Amniotic stem cell (primary cell): ENCODE data around the gene PLEKHM2.

Experiments
- DNase-seq: peaks from one replicate; lab custom pipeline; 2025; lab: John Stamatoyannopoulos, UW

The PLEKHM2 gene

GRCh38 chr1:15702722-15703550 is 18.8 kb downstream of the PLEKHM2 start:
- DNase-seq = no peak

DNA sequence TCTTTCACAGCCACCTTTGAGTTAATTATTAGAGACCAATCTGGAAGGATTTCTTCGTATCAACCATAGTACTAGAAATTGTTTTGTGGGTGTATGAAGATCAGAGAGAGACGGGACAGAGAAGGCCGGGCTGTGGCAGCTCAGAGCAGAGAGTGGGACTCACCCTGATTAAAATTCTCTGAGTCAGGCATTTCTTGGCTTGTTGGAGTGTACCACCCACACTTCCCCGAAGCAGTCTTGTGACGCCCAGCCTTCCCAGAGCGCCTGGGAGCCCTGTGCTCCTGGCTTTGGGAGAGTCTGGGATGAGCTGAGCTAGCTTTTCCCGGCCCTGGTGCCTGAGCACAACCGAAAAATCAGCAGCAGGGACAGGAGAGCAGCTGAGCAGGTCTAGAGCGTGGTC is 19.4 kb downstream of the PLEKHM2 start:
- DNase-seq = peak; percentile 66

- no peak for DNase-seq
Measured at GRCh38 chr1:15704526-15705183, 20.5 kb downstream of the PLEKHM2 start.

DNA sequence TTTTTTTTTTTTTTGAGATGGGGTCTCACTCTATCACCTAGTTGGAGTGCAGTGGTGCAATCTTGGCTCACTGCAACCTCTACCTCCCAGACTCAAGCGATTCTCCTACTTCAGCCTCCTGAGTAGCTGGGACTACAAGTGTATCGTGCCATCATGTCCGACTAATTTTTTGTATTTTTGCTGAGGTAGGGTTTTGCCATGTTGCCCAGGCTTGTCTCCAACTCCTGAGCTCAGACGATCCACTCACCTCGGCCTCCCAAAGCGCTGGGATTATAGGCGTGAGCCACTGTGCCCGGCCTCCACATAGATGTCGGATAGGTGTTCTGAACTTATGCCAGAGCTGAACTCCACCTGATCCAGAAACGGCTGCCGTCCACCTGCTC is 21.1 kb downstream of the PLEKHM2 start:
- DNase-seq = no peak

GRCh38 chr1:15706751-15707150 is 22.6 kb downstream of the PLEKHM2 start:
- DNase-seq = no peak

GRCh38 chr1:15707239-15707925 is 23.3 kb downstream of the PLEKHM2 start:
- no peak for DNase-seq

DNA sequence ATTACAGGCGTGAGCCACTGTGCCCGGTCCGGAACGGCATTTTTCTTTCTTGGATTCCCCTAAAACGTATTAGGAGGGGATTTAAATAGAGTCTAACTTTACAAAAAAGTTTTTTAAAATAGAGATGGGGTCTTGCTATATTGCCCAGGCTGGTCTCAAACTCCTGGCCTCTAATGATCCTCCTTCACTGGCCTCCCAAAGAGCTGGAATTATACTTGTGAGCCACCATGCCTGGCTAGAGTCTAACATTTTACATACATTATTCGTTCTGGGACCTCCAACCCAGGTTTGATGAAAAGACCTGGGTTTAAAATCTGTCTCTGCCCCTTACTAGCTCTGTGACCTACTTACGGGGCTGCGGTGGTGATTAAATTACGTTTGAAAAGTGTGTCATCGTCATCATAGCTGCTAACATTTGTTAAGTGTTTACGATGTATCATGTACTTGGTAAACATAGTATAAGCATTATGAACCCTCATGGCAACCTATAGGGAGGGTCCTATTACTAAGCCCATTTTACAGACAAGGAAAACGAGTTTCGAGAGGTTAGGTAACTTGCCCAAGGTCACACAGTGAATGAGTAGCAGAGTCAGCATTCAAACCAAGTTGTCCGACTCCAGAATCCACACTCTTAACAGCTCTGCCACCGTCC is 24.5 kb downstream of the PLEKHM2 start:
- DNase-seq = no peak

GRCh38 chr1:15709226-15709625 is 25.1 kb downstream of the PLEKHM2 start:
- no peak for DNase-seq

GRCh38 chr1:15712168-15712567 is 28.0 kb downstream of the PLEKHM2 start:
- no peak for DNase-seq

DNA sequence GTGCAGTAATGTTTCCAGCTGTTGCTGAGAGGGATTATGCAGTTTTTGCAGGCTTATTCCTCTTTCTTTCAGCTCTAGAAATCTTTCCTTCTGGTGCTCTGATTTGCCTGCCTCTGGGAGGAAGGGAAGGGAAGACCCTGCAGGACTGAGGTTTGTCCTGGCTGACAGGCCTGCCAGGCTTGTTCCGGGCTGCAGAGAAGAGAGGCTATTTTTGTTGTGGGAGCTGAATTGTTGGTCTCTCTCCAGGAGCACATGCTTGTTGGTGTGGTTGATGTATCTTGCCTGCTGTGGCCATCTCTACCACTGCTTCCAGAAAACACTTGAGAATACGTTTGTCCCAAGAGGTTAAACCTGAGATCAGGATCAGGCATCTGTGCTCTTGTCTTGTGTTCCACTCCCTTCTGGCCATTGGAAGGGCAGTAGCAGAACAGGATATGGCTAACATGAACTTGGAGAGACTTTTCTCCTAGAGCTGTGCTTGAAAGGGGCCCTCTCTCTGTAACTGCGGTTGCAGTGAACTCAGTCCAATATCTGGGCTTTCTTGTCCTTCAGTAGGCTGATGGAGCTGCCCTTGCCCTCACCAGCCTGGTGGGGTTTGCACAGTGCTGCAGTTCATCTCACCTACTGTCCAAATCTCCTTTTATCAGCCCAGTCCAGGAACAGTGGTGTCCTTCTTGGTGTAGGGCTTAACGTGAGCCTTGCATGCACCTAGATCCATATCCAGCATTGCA is 30.5 kb downstream of the PLEKHM2 start:
- no peak for DNase-seq

DNA sequence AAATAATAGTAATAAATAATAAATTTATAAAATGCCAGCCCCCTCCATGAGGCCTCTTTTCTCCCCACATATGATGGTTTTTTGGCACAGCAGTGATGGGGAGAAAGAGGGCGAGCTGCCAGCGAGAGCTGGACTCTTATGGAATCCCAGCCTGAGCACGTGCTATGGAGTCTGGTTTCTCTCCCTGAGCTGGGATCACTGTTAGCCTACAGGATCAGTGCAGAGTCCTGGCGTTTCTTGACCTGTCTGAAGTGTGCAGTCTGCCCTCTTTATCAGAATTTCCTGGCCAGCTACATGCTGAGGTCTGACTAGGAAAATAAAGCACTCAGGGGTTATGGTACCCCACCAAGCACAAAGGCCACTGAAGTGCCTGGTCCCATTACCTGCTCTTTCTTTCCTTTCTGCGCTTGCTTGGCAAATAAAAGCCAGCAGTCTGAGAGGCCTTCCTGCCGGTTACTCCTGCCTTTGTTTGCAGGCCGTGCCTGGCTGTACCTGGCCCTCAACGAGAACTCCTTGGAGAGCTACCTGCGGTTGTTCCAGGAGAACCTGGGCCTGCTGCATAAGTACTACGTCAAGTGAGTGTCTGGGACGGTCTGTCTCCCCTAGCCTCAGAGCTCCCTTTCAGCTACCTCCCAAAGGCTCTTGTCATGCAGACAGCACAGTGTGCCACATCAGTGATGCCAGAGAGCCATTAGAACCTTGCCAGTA is 33.5 kb downstream of the PLEKHM2 start:
- DNase-seq = no peak

GRCh38 chr1:15718199-15718601 is 34.1 kb downstream of the PLEKHM2 start:
- DNase-seq = no peak

DNA sequence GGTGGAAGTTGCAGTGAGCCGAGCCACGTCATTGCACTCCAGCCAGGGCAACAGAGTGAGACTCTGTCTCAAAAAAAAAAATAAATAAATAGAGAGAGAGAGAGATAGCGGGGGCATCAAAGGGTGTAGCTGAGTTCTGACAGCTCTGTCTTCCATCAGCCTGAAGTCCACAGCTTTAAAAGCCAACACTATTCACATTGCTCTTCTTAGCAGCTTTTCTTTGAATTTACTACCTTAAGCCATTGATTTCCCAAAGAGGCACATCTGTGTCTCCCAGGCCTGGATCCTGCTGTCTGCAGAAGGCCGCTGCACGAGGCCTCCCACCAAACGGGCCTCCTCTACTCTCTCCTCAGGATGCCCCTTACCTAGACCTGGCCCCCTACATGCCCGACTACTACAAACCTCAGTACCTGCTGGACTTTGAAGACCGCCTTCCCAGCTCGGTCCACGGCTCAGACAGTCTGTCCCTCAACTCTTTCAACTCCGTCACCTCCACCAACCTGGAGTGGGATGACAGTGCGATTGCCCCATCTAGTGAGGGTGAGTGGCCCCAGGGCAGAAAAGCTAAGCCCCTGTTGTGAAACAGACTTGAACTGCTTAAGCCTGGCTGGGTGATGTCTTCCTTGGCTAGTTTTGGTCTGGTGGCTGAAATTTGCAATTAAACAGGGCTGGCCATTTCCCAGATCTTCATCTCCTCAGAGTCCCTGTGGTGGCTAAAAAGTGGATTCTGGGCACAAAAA is 35.4 kb downstream of the PLEKHM2 start:
- no peak for DNase-seq

GRCh38 chr1:15720861-15721260 is 36.7 kb downstream of the PLEKHM2 start:
- no peak for DNase-seq

DNA sequence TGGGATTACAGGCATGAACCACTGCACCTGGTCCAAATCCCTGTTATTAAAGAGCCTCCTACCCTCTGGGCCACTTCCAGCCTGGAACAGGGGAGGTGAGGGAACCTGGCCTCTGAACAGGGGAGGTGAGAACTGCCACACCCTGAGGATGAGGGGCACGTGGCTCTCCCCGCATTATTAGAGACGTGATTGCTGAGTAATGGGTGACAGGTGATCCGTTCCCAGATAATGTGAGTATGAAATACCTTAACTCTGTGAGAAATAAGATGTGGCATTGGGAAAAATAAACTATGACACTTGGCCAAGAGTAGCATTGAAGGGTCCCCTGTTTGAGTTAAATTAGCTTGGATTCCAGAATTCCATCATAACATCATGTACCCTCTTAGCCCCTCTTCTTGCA is 38.3 kb downstream of the PLEKHM2 start:
- DNase-seq = no peak

DNA sequence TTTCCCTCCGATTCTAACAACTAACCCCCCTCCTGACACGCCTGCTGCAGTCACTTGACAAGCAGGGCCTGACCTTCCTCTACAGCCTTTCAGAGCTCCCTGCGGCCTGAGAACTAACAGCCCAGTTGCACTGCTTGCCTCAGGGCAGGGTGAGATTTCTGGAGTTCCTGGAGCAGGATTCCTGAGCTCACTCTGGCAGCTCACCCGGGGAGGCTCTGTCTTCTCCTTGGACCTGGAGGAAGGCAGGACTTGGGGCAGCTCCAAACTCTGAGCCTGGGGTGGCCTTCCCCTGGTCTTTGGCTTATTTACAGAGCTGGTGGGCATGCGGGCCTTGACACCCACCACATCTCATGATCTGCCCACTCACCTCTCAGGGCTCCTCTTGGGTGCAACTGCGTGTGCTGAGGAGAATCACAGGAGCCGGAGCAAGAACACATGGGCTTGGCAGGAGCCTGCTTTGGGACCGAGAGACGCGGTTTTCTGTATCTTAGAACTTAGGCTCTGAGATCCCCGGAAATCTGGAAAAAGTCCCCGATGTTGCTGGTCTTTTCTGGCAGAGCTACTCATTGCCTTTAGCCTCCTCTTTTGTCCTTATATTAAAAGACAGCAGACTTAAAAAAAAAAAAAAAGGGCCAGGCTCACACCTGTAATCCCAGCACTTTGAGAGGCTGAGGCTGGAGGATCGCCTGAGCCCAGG is 38.9 kb downstream of the PLEKHM2 start:
- DNase-seq = no peak

DNA sequence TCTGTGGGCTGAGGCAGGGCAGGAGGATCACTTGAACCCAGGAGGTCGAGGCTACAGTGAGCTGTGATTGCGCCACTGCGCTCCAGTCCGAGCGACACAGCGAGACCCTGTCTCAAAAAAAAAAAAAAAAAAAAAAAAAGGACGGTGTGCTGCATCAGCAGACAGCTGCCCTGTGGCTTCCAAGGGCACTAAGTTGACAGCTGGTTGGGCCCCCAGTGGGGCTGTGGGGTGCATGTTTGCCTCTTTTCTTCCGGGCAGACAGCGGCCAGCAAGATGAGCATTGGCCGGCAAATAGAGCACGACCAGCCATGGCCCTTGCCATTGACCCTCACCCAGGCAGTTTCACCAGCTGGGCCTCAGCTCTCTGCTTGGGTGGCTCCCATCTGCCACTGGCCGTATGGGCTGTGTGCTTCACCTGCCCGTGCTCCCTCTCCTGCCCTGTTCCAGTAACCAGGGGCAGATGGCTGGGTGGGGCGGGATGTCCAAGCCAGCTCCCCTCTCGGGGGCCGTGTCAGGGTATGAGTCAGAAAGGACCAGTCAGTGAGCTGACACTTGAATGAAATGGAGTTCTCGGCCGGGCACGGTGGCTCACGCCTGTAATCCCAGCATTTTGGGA is 39.6 kb downstream of the PLEKHM2 start:
- no peak for DNase-seq

DNA sequence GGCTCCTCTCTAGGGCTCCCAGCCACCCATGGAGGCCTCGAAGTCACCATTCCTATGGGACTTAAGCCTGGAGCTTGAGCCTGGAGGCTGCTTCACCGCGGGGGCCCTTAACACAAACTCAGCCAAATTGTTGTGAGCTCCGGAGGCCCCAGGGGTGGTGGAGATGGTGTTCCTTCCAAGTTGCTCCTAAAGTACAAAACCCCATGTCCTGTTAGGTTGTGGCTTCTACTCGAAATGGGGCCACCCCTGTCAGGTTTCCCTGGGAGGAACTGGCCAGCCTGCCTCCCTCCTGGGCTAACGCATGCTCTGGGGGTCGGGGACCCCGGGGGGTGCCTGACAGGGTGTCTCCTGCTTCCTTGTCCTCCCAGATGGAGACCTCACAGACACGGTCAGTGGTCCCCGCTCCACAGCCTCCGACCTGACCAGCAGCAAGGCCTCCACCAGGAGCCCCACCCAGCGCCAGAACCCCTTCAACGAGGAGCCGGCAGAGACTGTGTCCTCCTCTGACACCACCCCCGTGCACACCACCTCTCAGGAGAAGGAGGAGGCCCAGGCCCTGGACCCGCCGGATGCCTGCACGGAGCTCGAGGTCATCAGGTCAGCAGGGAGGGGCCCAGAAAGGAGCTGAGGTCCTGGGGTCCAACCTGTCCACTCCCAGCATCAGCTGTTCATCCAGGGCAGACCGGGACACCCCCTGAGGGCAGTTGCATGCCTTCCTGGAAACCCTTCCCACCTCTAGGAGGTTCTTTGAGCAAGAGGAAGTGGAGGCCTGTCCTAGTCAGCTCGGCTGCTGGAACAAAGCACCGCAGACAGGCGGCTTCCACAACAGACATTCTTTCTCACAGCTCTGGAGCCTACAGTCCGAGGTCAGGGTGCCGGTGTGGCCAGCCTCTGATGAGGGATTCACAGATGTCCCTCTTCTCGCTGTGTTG is 41.1 kb downstream of the PLEKHM2 start:
- no peak for DNase-seq
